DMS53 (cell line): ENCODE data around the gene LIME1.

Source experiments
- DNase-seq: peaks from one replicate; lab custom pipeline; 2025; lab: John Stamatoyannopoulos, UW

Gene LIME1

GRCh38 chr20:63697357-63697867, 39.1 kb upstream of the LIME1 start:
- peak; percentile 54 for DNase-seq

DNA sequence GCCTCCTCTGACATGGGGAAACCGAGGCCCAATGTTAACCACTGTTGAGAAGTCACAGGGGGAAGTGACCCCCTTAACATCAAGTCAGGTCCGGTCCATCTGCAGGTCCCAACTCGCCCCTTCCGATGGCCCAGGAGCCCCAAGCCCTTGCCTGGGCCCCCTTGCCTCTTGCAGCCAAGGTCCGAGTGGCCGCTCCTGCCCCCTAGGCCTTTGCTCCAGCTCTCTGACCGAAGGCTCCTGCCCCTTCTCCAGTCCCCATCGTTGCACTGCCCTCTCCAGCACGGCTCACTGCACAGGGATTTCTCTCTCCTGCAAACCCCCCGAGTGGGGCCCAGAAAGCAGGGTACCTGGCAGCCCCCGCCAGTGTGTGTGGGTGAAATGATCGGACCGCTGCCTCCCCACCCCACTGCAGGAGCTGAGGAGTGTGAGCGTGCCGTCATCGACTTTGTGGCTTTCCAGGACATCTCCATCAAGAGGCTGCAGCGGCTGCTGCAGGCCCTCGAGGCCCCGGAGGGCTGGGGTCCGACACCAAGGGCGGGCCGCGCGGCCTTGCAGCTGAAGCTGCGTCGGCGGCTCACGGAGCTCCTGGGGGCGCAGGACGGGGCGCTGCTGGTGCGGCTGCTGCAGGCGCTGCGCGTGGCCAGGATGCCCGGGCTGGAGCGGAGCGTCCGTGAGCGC, 38.5 kb upstream of the LIME1 start:
- peak; percentile 52 for DNase-seq

GRCh38 chr20:63698739-63699465, 37.6 kb upstream of the LIME1 start:
- DNase-seq = peak; percentile 89

DNA sequence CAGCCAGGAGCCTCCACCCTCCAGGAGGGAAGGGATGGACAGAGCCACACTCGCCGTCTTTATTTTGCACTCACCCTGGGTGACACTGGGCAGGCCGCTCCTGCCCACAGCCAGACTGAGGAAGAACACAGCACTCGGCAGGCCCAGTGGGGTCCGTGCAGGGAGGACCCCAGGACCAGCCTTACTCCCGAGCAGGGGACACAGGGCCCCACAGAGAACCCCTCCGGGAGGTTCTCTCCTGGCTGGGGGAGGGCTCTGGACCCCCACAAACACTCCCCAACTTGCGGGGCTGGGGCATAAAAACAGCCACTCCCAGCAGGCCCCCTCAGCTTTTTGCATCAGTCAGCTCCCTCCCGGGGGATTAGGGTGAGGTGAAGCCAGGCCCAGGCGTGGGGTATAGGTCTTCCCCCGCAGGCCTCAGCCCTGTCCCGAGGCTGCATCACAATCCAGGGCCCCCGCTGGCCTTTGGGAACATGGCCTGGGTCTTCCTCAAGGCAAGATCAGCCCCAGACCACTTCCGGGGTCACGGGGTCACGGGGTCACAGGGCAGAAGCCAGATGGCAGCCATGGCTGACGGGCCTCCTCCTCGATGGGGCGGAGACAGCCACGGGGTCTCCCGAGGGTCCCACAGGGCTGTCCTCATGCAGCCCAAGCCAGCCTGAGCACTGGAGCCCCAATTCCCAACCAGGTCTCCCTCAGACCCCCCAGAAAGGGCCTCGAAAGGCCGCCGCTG, 36.8 kb upstream of the LIME1 start:
- DNase-seq = no peak

DNA sequence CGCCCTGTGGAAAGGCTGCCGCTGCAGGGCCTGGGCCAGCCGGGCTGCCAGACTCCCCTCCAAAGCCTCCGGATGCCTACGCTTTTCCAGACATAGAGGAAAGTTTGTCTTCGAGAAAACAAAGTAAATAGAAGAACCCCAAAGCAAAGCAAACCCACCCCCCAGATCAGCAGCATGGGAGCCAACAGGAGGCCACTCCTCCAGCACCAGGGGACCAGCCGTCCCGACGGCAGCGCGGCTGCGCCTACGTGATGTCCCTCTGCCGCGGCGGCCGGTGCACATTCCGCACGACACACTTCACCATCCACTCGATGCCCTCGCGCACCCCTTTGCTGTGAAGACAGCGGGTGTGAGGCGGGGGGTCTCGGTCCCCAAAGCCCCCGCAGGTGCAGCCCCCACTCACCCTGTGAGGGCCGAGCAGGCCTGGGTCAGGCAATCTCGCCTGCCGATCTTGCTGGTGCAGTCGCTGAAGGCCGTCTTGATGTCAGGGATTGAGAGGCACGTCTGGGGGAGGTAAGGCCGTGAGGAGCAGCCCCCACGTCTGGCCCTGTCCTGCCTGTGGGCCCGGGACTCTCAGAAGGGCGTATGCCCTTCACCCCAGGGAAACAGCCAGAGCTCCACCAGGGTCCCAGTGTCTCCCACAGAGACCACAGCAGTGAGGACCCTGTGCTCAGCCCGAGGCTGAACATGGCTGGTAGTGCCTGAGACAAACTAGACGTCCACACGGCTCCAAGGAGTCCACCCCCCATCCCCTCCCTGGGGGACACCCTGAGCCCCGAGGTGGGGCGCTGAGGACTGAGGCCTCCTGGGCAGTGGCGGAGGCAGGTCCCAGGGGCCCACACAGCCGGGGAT, 36.0 kb upstream of the LIME1 start:
- no peak for DNase-seq

- no peak for DNase-seq
Observed at GRCh38 chr20:63701051-63701328, 35.5 kb upstream of the LIME1 start.

DNA sequence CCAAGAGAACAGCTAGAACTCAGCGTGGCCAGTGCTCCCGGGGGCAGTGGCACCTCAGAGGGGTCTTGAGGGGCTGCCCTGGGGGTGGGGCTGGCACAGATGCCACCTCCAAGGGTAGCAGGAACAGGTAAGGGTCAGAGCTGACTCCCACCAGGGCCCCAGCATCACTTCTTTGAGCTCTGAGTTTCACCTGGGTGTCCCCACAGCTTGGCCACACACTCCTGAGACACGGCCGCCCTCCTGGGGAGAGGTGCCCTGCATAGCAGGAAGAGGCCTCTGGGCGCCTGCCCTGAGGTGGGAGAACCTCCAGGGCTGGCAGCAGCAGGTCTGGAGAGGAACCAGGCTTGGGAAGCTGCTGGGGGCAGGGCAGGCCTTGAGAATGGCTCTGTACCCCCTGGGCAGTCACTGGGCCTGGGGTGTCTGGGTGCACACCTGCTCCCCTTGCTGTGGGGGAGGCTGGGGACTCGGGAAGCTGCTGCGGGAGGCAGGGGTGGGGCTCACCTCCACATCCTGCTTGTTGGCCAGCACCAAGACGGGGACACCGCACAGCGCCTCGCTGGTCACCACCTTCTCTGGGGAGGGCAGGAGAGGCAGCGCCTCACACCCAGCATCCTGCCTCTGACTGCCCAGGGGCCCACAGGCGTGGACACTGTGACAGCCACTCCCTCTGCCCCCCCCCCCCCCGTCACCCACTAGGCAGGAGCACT, 35.0 kb upstream of the LIME1 start:
- DNase-seq = no peak

GRCh38 chr20:63702036-63702665, 34.3 kb upstream of the LIME1 start:
- no peak for DNase-seq

- no peak for DNase-seq
Observed at GRCh38 chr20:63702751-63703470, 33.6 kb upstream of the LIME1 start.

DNA sequence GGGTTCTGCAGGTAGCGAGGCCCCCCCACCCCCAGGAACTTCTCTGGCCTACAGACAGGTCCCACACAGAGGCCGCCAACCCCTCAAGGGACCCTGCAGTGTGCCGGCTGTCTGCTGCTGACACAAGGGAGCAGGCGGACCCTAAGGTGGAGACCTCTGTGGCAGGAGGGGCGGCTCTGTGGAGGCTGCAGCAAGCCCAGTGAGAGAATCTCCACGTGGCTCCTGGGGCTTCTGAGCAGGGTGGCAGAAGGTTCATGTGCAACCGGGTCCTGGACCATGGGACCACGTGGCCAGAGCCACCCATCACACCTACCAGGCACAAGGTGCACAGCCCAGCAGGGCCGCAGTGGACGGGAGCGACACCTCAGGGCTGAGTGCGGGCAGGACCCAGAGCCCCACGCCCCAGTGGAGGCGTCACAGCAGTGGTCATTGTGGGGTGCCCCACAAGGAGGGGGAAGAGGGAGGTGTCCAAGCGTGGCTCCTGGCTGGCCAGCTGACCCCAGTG, 32.9 kb upstream of the LIME1 start:
- no peak for DNase-seq

- DNase-seq = no peak
Observed at GRCh38 chr20:63703976-63704748, 32.3 kb upstream of the LIME1 start.

DNA sequence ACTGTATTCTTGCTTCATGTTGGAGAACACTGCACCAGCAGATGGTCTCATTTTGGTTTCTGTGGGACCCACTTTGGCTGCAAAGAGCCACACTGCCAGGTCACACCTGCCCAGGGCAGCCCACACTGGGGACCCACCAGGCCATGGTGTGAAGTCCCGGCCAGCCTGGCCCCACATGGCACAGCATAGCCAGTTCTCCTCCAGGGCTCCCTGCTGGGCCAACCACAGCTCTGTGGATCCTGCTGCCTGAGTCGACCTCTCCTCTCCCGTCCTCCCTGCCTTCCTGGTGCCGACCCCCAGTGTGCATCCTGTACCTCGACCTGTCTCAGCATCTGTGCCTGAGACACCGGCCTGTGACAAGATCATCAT, 31.7 kb upstream of the LIME1 start:
- DNase-seq = no peak

- no peak for DNase-seq
Observed at GRCh38 chr20:63705232-63706026, 31.0 kb upstream of the LIME1 start.

GRCh38 chr20:63706027-63706695, 30.3 kb upstream of the LIME1 start:
- DNase-seq = no peak

- DNase-seq = peak; percentile 74
Observed at GRCh38 chr20:63706852-63707557, 29.5 kb upstream of the LIME1 start.

DNA sequence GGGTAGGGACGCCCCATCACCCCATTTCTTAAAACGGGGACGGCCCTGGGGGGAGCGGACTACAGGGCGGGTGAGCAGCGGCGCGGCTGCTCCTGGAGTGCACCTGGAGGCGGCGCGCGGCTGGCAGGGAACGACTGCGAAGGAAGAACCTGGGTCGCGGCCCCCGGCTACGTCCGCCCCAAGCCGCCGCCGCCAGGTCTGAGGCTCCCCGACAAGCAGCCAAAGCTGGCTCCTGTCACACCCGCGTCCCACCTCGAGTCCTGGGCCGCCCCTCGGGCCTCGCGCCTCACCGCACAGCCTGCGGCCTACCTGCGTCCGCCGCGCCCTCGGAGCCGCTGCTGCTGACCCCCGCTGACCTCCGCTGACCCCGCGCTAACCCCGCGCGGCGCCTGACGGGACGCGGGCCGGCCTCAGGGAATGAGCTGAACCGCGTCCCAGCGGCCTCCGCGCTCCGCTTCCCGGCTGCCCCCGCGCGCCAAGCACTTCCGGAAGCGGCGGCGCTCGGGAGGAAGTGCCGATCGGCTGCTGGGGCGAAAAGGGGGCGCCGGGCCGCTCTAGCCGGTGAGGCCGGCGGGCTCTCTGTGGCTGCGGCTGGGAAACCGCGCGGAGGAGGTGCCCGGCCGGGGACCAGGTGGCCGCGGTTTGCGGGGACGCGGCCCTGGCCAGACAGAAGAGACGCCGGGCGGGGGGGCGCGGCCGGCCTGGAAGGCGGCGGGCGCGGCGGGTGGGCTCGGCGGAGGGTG, 28.7 kb upstream of the LIME1 start, which contains the start of the genes ARFRP1 and ZGPAT:
ARFRP1 (minus strand) TSS at position 419 of the 743 bp plus-strand sequence. CDS start 885 bp downstream, outside the sequence.
ZGPAT (plus strand) TSS at position 482 of the 743 bp plus-strand sequence. CDS start 542 bp downstream, outside the sequence.
- DNase-seq = peak; percentile 93
